Heart left ventricle (tissue), 16 donors: ENCODE data around the gene FRMD8. TPM values are rescaled to one million over a fixed set of nuclear protein-coding genes. Genes with fewer than 3 reads are reported as not detected.

Experiments
- ATAC-seq, 4 donors: fragments of 200-7000 bp; cut with Tn5 transposase; one replicate each; pipeline ENCODE4 v1.9.1; 2020 to 2022; ENCODE audit warnings: moderate library complexity in 4 of 4, mild to moderate bottlenecking in 3 of 4, moderate number of reproducible peaks in 1 of 4
- DNase-seq, 5 donors: peaks; one replicate each; pipeline ENCODE4 v3.0.0-alpha.2; 2020
- H3K27ac ChIP-seq, 12 donors: fragments of 200-600 bp; sonication (generic) in 4 of 12; one replicate each; pipeline versions ENCODE4 v1.5.0 to v1.8.0; 2016 to 2022; ENCODE audit warnings: mild to moderate bottlenecking in 2 of 12
- H3K27me3 ChIP-seq, 9 donors: fragments of 200-600 bp; sonication (generic) in 2 of 9; one replicate each; pipeline versions ENCODE4 v1.5.1 to v1.8.0; 2016 to 2022; ENCODE audit warnings: mild to moderate bottlenecking in 3 of 9
- H3K36me3 ChIP-seq, 9 donors: fragments of 200-600 bp; sonication (generic) in 2 of 9; one replicate each; pipeline versions ENCODE4 v1.5.0 to v1.8.0; 2018 to 2022; ENCODE audit warnings: mild to moderate bottlenecking in 2 of 9
- H3K4me1 ChIP-seq, 12 donors: fragments of 200-600 bp; sonication (generic) in 4 of 12; one replicate each; pipeline versions ENCODE4 v1.5.0 to v1.8.0; 2016 to 2022; ENCODE audit warnings: mild to moderate bottlenecking in 3 of 12
- H3K4me3 ChIP-seq, 12 donors: fragments of 200-600 bp; sonication (generic) in 4 of 12; one replicate each; pipeline versions ENCODE4 v1.5.0 to v1.8.0; 2017 to 2022; ENCODE audit warnings: mild to moderate bottlenecking in 9 of 12, moderate library complexity in 4 of 12
- H3K9me3 ChIP-seq, 12 donors: fragments of 200-600 bp; sonication (generic) in 4 of 12; one replicate each; pipeline versions ENCODE4 v1.5.0 to v1.8.0; 2016 to 2022; ENCODE audit warnings: mild to moderate bottlenecking in 1 of 12
- POLR2A ChIP-seq, 2 donors: fragments of 450-650 bp; IDR thresholded peaks; one replicate each; pipeline ENCODE4 v1.6.1; 2017; ENCODE audit warnings: antibody characterized with exemption in 2 of 2, mild to moderate bottlenecking in 2 of 2, moderate library complexity in 2 of 2
- WGBS, 4 donors: extraction: QIAGEN DNeasy Blood & Tissue Kit in 2 of 4; methylation state at CpG; one replicate each; pipeline versions ENCODE4 v1.1.5 to v1.1.7; 2013 to 2018; 5-methylcytosine and 5-hydroxymethylcytosine counted together
- intact Hi-C, 10 donors: fragments of 100-400 bp; cut with DNase I; formaldehyde crosslinking; loops; one replicate each; pipeline versions ENCODE4 v1.11.1 to v1.14.2; 2022
- polyA plus RNA-seq, 2 donors: library from polyadenylated mRNA; stranded (reverse); fragments of 200-250 nt; gene quantifications; one replicate each; pipeline ENCODE4 v1.2.3, GENCODE V29; 2013
- total RNA-seq, 9 donors: library from RNA; depleted of rRNA in 2 of 9; stranded (reverse); fragments of >200 nt in 2 of 9; fragmentation: NEBNext Ultra II Directional in 3 of 9; extraction: Animal tissue kit (Norgen Biotek cat#: 25700) in 3 of 9; gene quantifications; one replicate each; pipeline versions ENCODE4 v1.1.0 to v1.2.4, GENCODE V29; 2016 to 2023
- TF ChIP-seq, protein P1 (sequence below), 12 donors: fragments of 200-600 bp; sonication (generic) in 4 of 12; IDR thresholded peaks; one replicate each; pipeline versions ENCODE4 v1.5.0 to v1.8.0; 2018 to 2022; ENCODE audit warnings: antibody characterized with exemption in 12 of 12, mild to moderate bottlenecking in 5 of 12
- donor health status: ischemic (EF 13 %, LVEDD 7.1; RV severe dilation, severe dysfunction).
- donor health status: healthy with polysubstance abuse.
- donor health status: DM: no; HTN: yes; CAD: no.
- donor health status: DM: no; HTN: no; CAD: no.
- donor health status: ischemic (EF 25% LVEDD 6.9; RV normal size, moderate dysfunction).
- donor health status: ischemic (EF 25% LVEDD 5.7; RV mildly dilated, moderate dysfunction).
- donor health status: healthy.
- donor health status: DM: yes; HTN: yes; CAD: no.
- donor health status: ischemic (EF 35%, LVEDD 5.7; RV mildly dilated, moderate dysfunction).
- donor health status: nonischemic (EF 11% LVEDD 7.7; RV severe dilation, severe dysfunction).
- donor health status: DM: yes; HTN: yes; CAD: no.
- donor health status: PGD.
- donor health status: ischemic (EF 29% LVEDD 5.4; RV normal size, mild dysfunction).
- donor health status: nonischemic (EF 23%, LVEDD 6.1; RV moderate dilation, normal function).

The FRMD8 gene
- total and polyA plus RNA-seq, 11 donors = 6.1 to 24.1 (median 11.3) TPM

- 81 to 92% (median 87%) methylated on average over 9 to 16 of the region's 16 CpGs for WGBS, 4 donors
- H3K4me3 ChIP-seq = no peak overlapping the region
- intact Hi-C loops = loop anchor here in 5 of 10 donors (5.0 to 10.0 kb wide), 4 partner anchors 91 to 219 kb away; partner anchors contain the start of gene KCNK7 (in 1 of the 5)
- TF ChIP-seq POLR2A (IDR thresholded peaks at IDR 0.05) = no peak
- TF ChIP-seq, protein P1, sequence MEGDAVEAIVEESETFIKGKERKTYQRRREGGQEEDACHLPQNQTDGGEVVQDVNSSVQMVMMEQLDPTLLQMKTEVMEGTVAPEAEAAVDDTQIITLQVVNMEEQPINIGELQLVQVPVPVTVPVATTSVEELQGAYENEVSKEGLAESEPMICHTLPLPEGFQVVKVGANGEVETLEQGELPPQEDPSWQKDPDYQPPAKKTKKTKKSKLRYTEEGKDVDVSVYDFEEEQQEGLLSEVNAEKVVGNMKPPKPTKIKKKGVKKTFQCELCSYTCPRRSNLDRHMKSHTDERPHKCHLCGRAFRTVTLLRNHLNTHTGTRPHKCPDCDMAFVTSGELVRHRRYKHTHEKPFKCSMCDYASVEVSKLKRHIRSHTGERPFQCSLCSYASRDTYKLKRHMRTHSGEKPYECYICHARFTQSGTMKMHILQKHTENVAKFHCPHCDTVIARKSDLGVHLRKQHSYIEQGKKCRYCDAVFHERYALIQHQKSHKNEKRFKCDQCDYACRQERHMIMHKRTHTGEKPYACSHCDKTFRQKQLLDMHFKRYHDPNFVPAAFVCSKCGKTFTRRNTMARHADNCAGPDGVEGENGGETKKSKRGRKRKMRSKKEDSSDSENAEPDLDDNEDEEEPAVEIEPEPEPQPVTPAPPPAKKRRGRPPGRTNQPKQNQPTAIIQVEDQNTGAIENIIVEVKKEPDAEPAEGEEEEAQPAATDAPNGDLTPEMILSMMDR (IDR thresholded peaks at IDR 0.05) = no peak
- peaks cover 0 to 34% (median 18%) of the 10 kb centered on the region in 12 donors for H3K4me1 ChIP-seq
- H3K27ac ChIP-seq = no peak overlapping the region
- DNase-seq = no peak
- no peaks in the 10 kb centered on the region for H3K36me3 ChIP-seq
- ATAC-seq = no peak
- no peaks in the 10 kb centered on the region for H3K9me3 ChIP-seq
- H3K27me3 ChIP-seq = no peaks in the 10 kb centered on the region
These were observed 10.2 kb upstream of the FRMD8 start for GRCh38 chr11:65376138-65376713.

- Histone ChIP-seq H3K36me3 (no peaks in the 10 kb centered on the region), H3K27me3 (no peaks in the 10 kb centered on the region), H3K4me3 (no peak overlapping the region), H3K27ac (peak overlapping the region in 3 of 12 donors; percentile 13 to 34 (median 15)), H3K9me3 (no peaks in the 10 kb centered on the region), H3K4me1 (peaks cover 0 to 34% (median 20%) of the 10 kb centered on the region in 12 donors)
- DNase-seq (peak in 2 of 5 donors; percentile 46 to 53), ATAC-seq (peak in 1 of 4 donors; percentile 3)
- no peak for TF ChIP-seq POLR2A (IDR thresholded peaks at IDR 0.05)
- TF ChIP-seq, protein P1 (IDR thresholded peaks at IDR 0.05) = no peak
- intact Hi-C loops = loop anchor here in 5 of 10 donors (5.0 to 10.0 kb wide), 4 partner anchors 90 to 218 kb away; partner anchors contain the start of gene KCNK7 (in 1 of the 5)
- 34 to 51% (median 42%) methylated on average over 7 to 8 of the region's 8 CpGs for WGBS, 4 donors
These were observed 9.4 kb upstream of the FRMD8 start for GRCh38 chr11:65377036-65377435.

GRCh38 chr11:65377777-65378176, 8.7 kb upstream of the FRMD8 start:
- peaks cover 0 to 39% (median 24%) of the 10 kb centered on the region in 12 donors for H3K4me1 ChIP-seq
- 91 to 94% (median 93%) methylated on average over 8 of the region's 8 CpGs for WGBS, 4 donors
- no peaks in the 10 kb centered on the region for H3K9me3 ChIP-seq
- no peak for DNase-seq
- H3K27me3 ChIP-seq = no peaks in the 10 kb centered on the region
- TF ChIP-seq POLR2A (IDR thresholded peaks at IDR 0.05) = no peak
- TF ChIP-seq, protein P1 (IDR thresholded peaks at IDR 0.05) = no peak
- no peak for ATAC-seq
- H3K36me3 ChIP-seq = no peaks in the 10 kb centered on the region
- peak overlapping the region in 1 of 12 donors; percentile 55 for H3K27ac ChIP-seq
- intact Hi-C loops = loop anchor here in 5 of 10 donors (5.0 to 10.0 kb wide), 4 partner anchors 90 to 217 kb away; partner anchors contain the start of gene KCNK7 (in 1 of the 5)
- H3K4me3 ChIP-seq = no peak overlapping the region

- H3K4me3 ChIP-seq = no peak overlapping the region
- TF ChIP-seq, protein P1 (IDR thresholded peaks at IDR 0.05) = no peak
- TF ChIP-seq POLR2A (IDR thresholded peaks at IDR 0.05) = no peak
- 80 to 89% (median 88%) methylated on average over 14 to 19 of the region's 19 CpGs for WGBS, 4 donors
- no peaks in the 10 kb centered on the region for H3K36me3 ChIP-seq
- peak overlapping the region in 1 of 12 donors; percentile 55 for H3K27ac ChIP-seq
- peaks cover 6 to 45% (median 29%) of the 10 kb centered on the region in 12 donors for H3K4me1 ChIP-seq
- no peaks in the 10 kb centered on the region for H3K9me3 ChIP-seq
- intact Hi-C loops = loop anchor here in 5 of 10 donors (5.0 to 10.0 kb wide), 4 partner anchors 89 to 216 kb away; partner anchors contain the start of gene KCNK7 (in 1 of the 5)
- H3K27me3 ChIP-seq = no peaks in the 10 kb centered on the region
- ATAC-seq (no peak), DNase-seq (peak in 1 of 5 donors; percentile 49)
These were observed 8.1 kb upstream of the FRMD8 start for GRCh38 chr11:65378208-65378927.
